Measurements from ENCODE around the gene NFU1.

DNA sequence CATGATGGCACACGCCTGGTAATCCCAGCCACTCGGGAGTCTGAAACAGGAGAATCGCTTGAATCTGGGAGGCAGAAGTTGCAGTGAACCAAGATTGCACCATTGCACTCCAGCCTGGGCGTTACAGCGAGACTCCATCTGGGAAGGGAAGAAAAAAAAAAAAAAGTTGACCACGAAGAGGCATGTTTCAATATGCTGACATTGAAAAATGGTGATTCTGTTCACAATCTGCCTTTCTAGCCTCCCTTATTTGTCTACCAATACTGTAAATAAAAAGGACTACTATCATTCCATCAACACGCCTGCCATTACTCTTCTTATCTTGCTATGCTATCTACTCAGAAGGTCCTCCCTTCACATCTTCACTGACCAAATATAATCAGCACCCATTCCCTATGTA is 68.6 kb downstream of the NFU1 start:
- TF ChIP-seq, protein P1, sequence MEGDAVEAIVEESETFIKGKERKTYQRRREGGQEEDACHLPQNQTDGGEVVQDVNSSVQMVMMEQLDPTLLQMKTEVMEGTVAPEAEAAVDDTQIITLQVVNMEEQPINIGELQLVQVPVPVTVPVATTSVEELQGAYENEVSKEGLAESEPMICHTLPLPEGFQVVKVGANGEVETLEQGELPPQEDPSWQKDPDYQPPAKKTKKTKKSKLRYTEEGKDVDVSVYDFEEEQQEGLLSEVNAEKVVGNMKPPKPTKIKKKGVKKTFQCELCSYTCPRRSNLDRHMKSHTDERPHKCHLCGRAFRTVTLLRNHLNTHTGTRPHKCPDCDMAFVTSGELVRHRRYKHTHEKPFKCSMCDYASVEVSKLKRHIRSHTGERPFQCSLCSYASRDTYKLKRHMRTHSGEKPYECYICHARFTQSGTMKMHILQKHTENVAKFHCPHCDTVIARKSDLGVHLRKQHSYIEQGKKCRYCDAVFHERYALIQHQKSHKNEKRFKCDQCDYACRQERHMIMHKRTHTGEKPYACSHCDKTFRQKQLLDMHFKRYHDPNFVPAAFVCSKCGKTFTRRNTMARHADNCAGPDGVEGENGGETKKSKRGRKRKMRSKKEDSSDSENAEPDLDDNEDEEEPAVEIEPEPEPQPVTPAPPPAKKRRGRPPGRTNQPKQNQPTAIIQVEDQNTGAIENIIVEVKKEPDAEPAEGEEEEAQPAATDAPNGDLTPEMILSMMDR (conservative IDR thresholded peaks at IDR 0.05 in 1 of 2, IDR thresholded peaks at IDR 0.05 in 1 of 2; ENCODE audit: extremely low read depth in 1 of 2, insufficient read depth in 1 of 2, low read depth in 1 of 2, low read length in 2 of 2) = no peak
- no peak for TF ChIP-seq EZH2 (IDR thresholded peaks at IDR 0.05; ENCODE audit: borderline replicate concordance, low read length)
